K562 (cell line): Measurements from ENCODE around the gene REG3A. TPM values are rescaled to one million over a fixed set of nuclear protein-coding genes. Genes with fewer than 3 reads are reported as not detected.

Experiments used
- ATAC-seq: fragments of 200-7000 bp; cut with Tn5 transposase; 3 replicates; pipeline ENCODE4 v1.9.1; 2020; ENCODE audit warnings: moderate library complexity
- BruUV-seq: library from RNA; stranded (reverse); fragments of 400-500 nt; replicated peaks from 2 replicates; lab custom pipeline; 2021; lab: Mats Ljungman, UMichigan
- CTCF ChIA-PET: fragments of 300-600 bp; formaldehyde crosslinking; extraction: SDS; loops from one replicate; lab custom pipeline; 2021; ENCODE audit warnings: low intra/inter-chr PET ratio; lab: Yijun Ruan, JAX
- POLR2A ChIA-PET: fragments of 300-600, 350-650 bp; sonication (Branson Sonifier 250); formaldehyde crosslinking; extraction: SDS; loops from one replicate; lab custom pipeline; 2021; ENCODE audit warnings: antibody characterized with exemption, inconsistent platforms; lab: Yijun Ruan, JAX
- DNase-seq, 4 experiments: peaks; one replicate each; pipeline versions ENCODE4 v3.0.0 to v3.0.0-alpha.2; 2011 to 2018; ENCODE audit warnings: low spot score in 3 of 4, mixed read lengths in 3 of 4; ENCODE audit errors: extremely low read depth in 1 of 4
- FAIRE-seq: peaks from 2 replicates; lab custom pipeline; 2011; peaks lifted over from hg19 to GRCh38; lab: Jason Lieb, UNC
- H2AFZ ChIP-seq: 2 replicates; pipeline ENCODE4 v1.6.0; 2011; ENCODE audit warnings: low read depth, low read length, control low read depth, inconsistent platforms
- H3K27ac ChIP-seq: fragments of 200-600 bp; 3 replicates; pipeline ENCODE4 v1.8.0; 2011; ENCODE audit warnings: low read depth, mild to moderate bottlenecking, control low read depth, inconsistent platforms, low read length, moderate library complexity, mixed read lengths; ENCODE audit errors: extremely low read depth
- H3K27me3 ChIP-seq, 2 experiments: fragments of 300-600 bp in 1 of 2; 2 replicates in 1 of 2; 3 replicates in 1 of 2; pipeline versions ENCODE4 v1.6.0 to v1.8.0; 2011; ENCODE audit warnings: inconsistent platforms in 2 of 2, low read length in 2 of 2, mild to moderate bottlenecking in 1 of 2, mixed read lengths in 1 of 2, moderate library complexity in 1 of 2; ENCODE audit not compliant: control insufficient read depth in 2 of 2, insufficient read depth in 2 of 2
- H3K36me3 ChIP-seq: fragments of 300-600 bp; 3 replicates; pipeline ENCODE4 v1.8.0; 2011; ENCODE audit warnings: mild to moderate bottlenecking, low read length, inconsistent platforms; ENCODE audit not compliant: control insufficient read depth, insufficient read depth
- H3K4me1 ChIP-seq, 2 experiments: fragments of 200-600 bp in 1 of 2; replicated peaks in 1 of 2; 2 replicates in 1 of 2; 3 replicates in 1 of 2; pipeline versions ENCODE4 v1.5.1 to v1.8.0; 2011; ENCODE audit warnings: inconsistent platforms in 2 of 2, low read length in 2 of 2, mild to moderate bottlenecking in 1 of 2, mixed read lengths in 1 of 2, moderate library complexity in 1 of 2; ENCODE audit not compliant: control insufficient read depth in 2 of 2, insufficient read depth in 2 of 2
- H3K4me2 ChIP-seq: 2 replicates; pipeline ENCODE4 v1.6.1; 2011; ENCODE audit warnings: low read length, control low read depth, inconsistent platforms, mixed read lengths; ENCODE audit not compliant: insufficient read depth
- H3K4me3 ChIP-seq: fragments of 200-600 bp; sonication (generic), shearing (Covaris generic); 2 replicates; pipeline ENCODE4 v1.5.1; 2016; ENCODE audit warnings: control low read depth, inconsistent platforms
- H3K79me2 ChIP-seq: fragments of 200-600 bp; 3 replicates; pipeline ENCODE4 v1.8.0; 2011; ENCODE audit warnings: low read length, inconsistent platforms; ENCODE audit not compliant: control insufficient read depth, insufficient read depth
- H3K9ac ChIP-seq, 2 experiments: 2 replicates each; pipeline versions ENCODE4 v1.6.0 to v1.6.1; 2011; ENCODE audit warnings: low read depth in 2 of 2, low read length in 2 of 2, control low read depth in 1 of 2, inconsistent platforms in 1 of 2, mild to moderate bottlenecking in 1 of 2, mixed read lengths in 1 of 2; ENCODE audit not compliant: insufficient read depth in 1 of 2
- H3K9me1 ChIP-seq: one replicate; pipeline ENCODE4 v1.6.0; 2011; ENCODE audit warnings: inconsistent platforms, mild to moderate bottlenecking, low read length, moderate library complexity; ENCODE audit not compliant: control insufficient read depth, insufficient read depth
- H3K9me3 ChIP-seq: replicated peaks from 2 replicates; pipeline ENCODE4 v1.5.1; 2011; ENCODE audit warnings: low read depth, low read length, inconsistent platforms; ENCODE audit not compliant: control insufficient read depth, insufficient read depth
- H4K20me1 ChIP-seq: replicated peaks from 2 replicates; pipeline ENCODE4 v1.6.1; 2011; ENCODE audit warnings: low read length, inconsistent platforms, mixed read lengths; ENCODE audit not compliant: control insufficient read depth, insufficient read depth
- CBX8 ChIP-seq: fragments of 200-600 bp; sonication (generic); IDR thresholded peaks from 2 replicates; pipeline ENCODE4 v1.6.1; 2012; ENCODE audit warnings: borderline replicate concordance, mixed run types, low read depth, mild to moderate bottlenecking, moderate library complexity, mixed read lengths, low read length, control low read depth, inconsistent platforms; ENCODE audit not compliant: poor library complexity, severe bottlenecking; ENCODE audit errors: extremely low read depth
- CEBPB ChIP-seq: fragments of 450-650 bp; IDR thresholded peaks from 2 replicates; pipeline ENCODE4 v1.6.1; 2016; ENCODE audit warnings: missing genetic modification characterization, missing compliant biosample characterization
- DACH1 ChIP-seq: fragments of 450-650 bp; IDR thresholded peaks from 2 replicates; pipeline ENCODE4 v1.6.1; 2018; ENCODE audit not compliant: partially characterized antibody
- FOXK1 ChIP-seq: sonication (generic); formaldehyde crosslinking; IDR thresholded peaks from 2 replicates; pipeline ENCODE4 v1.8.0; 2022; ENCODE audit warnings: missing genetic modification reagents, mild to moderate bottlenecking, borderline replicate concordance
- FOXP1 ChIP-seq: sonication (generic); formaldehyde crosslinking; IDR thresholded peaks from 2 replicates; pipeline ENCODE4 v1.8.0; 2022; ENCODE audit warnings: mild to moderate bottlenecking, missing genetic modification reagents
- HMG20A ChIP-seq: fragments of 450-650 bp; formaldehyde crosslinking; conservative IDR thresholded peaks from 2 replicates; pipeline ENCODE4 v1.4.0; 2020; ENCODE audit warnings: mild to moderate bottlenecking, mixed read lengths
- HOXB6 ChIP-seq: fragments of 250-450 bp; sonication (Bioruptor Pico); IDR thresholded peaks from 2 replicates; pipeline ENCODE4 v1.5.1; 2022; ENCODE audit warnings: mild to moderate bottlenecking, borderline replicate concordance
- MYBL2 ChIP-seq, 2 experiments: fragments of 450-650 bp in 1 of 2; sonication (generic) in 1 of 2; formaldehyde crosslinking in 1 of 2; IDR thresholded peaks; 2 replicates each; pipeline versions ENCODE4 v1.6.1 to v1.8.1; 2017 to 2022; ENCODE audit warnings: borderline replicate concordance in 1 of 2, inconsistent platforms in 1 of 2, low read depth in 1 of 2, mild to moderate bottlenecking in 1 of 2, missing genetic modification reagents in 1 of 2, moderate library complexity in 1 of 2
- NFRKB ChIP-seq: fragments of 450-650 bp; IDR thresholded peaks from 2 replicates; pipeline ENCODE4 v1.6.1; 2016; ENCODE audit warnings: low read depth
- RFX1 ChIP-seq: fragments of 450-650 bp; IDR thresholded peaks from 2 replicates; pipeline ENCODE4 v1.6.1; 2016; ENCODE audit warnings: mild to moderate bottlenecking, moderate library complexity
- SLC30A9 ChIP-seq: fragments of 250-450 bp; sonication (Bioruptor Pico); IDR thresholded peaks from 2 replicates; pipeline ENCODE4 v1.8.0; 2022; ENCODE audit warnings: mild to moderate bottlenecking, moderate library complexity
- TAF15 ChIP-seq: fragments of 200-400 bp; formaldehyde crosslinking; IDR thresholded peaks from 2 replicates; pipeline ENCODE4 v1.6.1; 2017; ENCODE audit warnings: mild to moderate bottlenecking, low read depth, low read length, moderate library complexity
- ZNF3 ChIP-seq: fragments of 250-450 bp; sonication (Bioruptor Pico); IDR thresholded peaks from 2 replicates; pipeline ENCODE4 v1.5.0; 2021; ENCODE audit warnings: mild to moderate bottlenecking, moderate library complexity
- WGBS: fragments of 100-300 bp; shearing (Covaris generic); methylation state at CpG from one replicate; pipeline ENCODE4 v1.1.6; 2016; ENCODE audit warnings: low coverage, mixed read lengths; ENCODE audit not compliant: insufficient coverage; ENCODE audit errors: missing lambda C conversion rate; 5-methylcytosine and 5-hydroxymethylcytosine counted together
- in situ Hi-C: fragments of 300-500 bp; cut with MboI; formaldehyde crosslinking; loops from 4 replicates; pipeline ENCODE4 v1.15.0; 2018; ENCODE audit warnings: inconsistent platforms, mixed read lengths
- intact Hi-C: fragments of 100-400 bp; cut with micrococcal nuclease; formaldehyde crosslinking; loops from 2 replicates; pipeline ENCODE4 v1.14.2; 2022
- polyA plus RNA-seq, 8 experiments: library from polyadenylated mRNA; depleted of rRNA in 4 of 8; stranded (reverse) in 5 of 8; unstranded in 3 of 8; fragments of >200 nt; fragmentation: Nextera tagmentation in 2 of 8; fragmentation: Illumina TruSeq in 1 of 8; extraction: Ambion mirVana in 2 of 8; extraction: Trizol in 1 of 8; gene quantifications; 2 replicates each; pipeline versions ENCODE4 v1.2.1 to v1.2.3, GENCODE V29; 2011 to 2014; ENCODE audit warnings: inconsistent platforms in 1 of 8, missing spikeins in 1 of 8
- total RNA-seq, 7 experiments: library from RNA; depleted of rRNA in 6 of 7; stranded (reverse); fragments of >200 nt in 6 of 7; fragmentation: Illumina TruSeq in 2 of 7; extraction: Trizol in 2 of 7; gene quantifications; 2 replicates each; pipeline versions ENCODE4 v1.2.1 to v1.2.3, GENCODE V29; 2011 to 2021; ENCODE audit warnings: low replicate concordance in 1 of 7
- TF ChIP-seq, protein P1 (sequence below): fragments of 250-450 bp; sonication (Bioruptor Pico); IDR thresholded peaks from 2 replicates; pipeline ENCODE4 v1.5.0; 2021; ENCODE audit warnings: mild to moderate bottlenecking, borderline replicate concordance
- TF ChIP-seq, protein P2 (sequence below): sonication (generic); formaldehyde crosslinking; IDR thresholded peaks from 2 replicates; pipeline ENCODE4 v1.8.0; 2022; ENCODE audit warnings: mild to moderate bottlenecking, missing genetic modification reagents

REG3A gene
- total and polyA plus RNA-seq, 9 of the 15 experiments (the other 6 are each of a cell fraction or from before 2014, with no cell fraction given), result not detected

DNA sequence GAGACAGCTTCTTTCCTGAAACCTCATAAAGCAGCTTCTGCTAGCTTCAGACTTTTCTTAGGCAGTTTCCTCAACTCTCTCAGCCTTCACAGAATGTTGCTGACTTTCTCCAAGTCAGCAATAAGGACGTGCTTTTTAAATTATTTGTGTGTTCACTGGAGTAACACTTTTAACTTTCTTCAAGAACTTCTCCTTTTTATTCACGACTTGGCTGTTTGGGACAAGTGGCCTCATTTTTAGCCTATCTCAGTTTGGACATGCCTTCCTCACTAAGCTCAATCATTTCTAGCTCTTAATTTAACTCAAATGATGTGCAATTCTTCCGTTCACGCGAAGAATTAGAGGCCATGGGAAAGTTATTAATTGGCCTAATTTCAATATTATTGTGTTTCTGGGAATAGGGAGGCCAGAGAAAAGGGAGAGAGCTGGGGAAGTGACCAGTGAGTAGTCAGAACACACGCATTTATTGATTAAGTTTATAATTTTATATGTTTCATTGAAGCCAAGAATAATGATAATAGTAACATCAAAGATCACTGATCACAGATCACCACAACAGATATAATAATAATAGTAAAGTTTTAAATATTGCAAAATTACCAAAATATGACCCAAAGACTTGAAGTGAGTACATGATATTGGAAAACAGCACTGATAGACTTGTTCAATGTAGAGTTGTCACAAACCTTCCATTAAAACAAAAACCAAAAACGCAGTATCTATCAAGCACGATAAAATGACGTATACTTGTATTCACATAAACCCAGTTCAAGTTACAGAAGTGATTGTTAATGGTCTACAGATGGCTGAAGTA lies 34.4 kb downstream of the REG3A start:
- FAIRE-seq (no peak), ATAC-seq (no peak), DNase-seq (no peak)
- CTCF ChIA-PET, result no interaction called here
- intact Hi-C loops (no loop called here), in situ Hi-C loops (no loop called here)
- Histone ChIP-seq H3K27ac (no peak overlapping the region), H2AFZ (no peak overlapping the region), H3K9me1 (no peaks in the 10 kb centered on the region), H3K9me3 (no peaks in the 10 kb centered on the region), H3K9ac (no peak overlapping the region), H3K4me2 (no peak overlapping the region), H4K20me1 (no peaks in the 10 kb centered on the region), H3K79me2 (no peaks in the 10 kb centered on the region), H3K27me3 (no peaks in the 10 kb centered on the region), H3K4me3 (no peak overlapping the region), H3K36me3 (no peaks in the 10 kb centered on the region), H3K4me1 (no peaks in the 10 kb centered on the region)
- under 1% methylated on average over 9 of the region's 9 CpGs for WGBS
- BruUV-seq, result no TSS peak
- POLR2A ChIA-PET, result no interaction called here
- TF ChIP-seq, protein P1, sequence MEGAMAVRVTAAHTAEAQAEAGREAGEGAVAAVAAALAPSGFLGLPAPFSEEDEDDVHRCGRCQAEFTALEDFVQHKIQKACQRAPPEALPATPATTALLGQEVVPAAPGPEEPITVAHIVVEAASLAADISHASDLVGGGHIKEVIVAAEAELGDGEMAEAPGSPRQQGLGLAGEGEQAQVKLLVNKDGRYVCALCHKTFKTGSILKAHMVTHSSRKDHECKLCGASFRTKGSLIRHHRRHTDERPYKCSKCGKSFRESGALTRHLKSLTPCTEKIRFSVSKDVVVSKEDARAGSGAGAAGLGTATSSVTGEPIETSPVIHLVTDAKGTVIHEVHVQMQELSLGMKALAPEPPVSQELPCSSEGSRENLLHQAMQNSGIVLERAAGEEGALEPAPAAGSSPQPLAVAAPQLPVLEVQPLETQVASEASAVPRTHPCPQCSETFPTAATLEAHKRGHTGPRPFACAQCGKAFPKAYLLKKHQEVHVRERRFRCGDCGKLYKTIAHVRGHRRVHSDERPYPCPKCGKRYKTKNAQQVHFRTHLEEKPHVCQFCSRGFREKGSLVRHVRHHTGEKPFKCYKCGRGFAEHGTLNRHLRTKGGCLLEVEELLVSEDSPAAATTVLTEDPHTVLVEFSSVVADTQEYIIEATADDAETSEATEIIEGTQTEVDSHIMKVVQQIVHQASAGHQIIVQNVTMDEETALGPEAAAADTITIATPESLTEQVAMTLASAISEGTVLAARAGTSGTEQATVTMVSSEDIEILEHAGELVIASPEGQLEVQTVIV (CRISPR knock-in tag), result no peak
- TF ChIP-seq HMG20A (no peak), NFRKB (no peak), FOXK1 (no peak), RFX1 (no peak), CBX8 (no peak), CEBPB (tag) (no peak), TAF15 (no peak), DACH1 (no peak), SLC30A9 (CRISPR knock-in tag) (no peak), FOXP1 (CRISPR knock-in tag) (no peak), HOXB6 (CRISPR knock-in tag) (no peak), MYBL2 (IDR thresholded peaks at IDR 0.05; ENCODE audit: low read depth) (no peak), MYBL2 (CRISPR knock-in tag; IDR thresholded peaks at IDR 0.05; ENCODE audit: borderline replicate concordance) (no peak), ZNF3 (CRISPR knock-in tag) (no peak)
- TF ChIP-seq, protein P2, sequence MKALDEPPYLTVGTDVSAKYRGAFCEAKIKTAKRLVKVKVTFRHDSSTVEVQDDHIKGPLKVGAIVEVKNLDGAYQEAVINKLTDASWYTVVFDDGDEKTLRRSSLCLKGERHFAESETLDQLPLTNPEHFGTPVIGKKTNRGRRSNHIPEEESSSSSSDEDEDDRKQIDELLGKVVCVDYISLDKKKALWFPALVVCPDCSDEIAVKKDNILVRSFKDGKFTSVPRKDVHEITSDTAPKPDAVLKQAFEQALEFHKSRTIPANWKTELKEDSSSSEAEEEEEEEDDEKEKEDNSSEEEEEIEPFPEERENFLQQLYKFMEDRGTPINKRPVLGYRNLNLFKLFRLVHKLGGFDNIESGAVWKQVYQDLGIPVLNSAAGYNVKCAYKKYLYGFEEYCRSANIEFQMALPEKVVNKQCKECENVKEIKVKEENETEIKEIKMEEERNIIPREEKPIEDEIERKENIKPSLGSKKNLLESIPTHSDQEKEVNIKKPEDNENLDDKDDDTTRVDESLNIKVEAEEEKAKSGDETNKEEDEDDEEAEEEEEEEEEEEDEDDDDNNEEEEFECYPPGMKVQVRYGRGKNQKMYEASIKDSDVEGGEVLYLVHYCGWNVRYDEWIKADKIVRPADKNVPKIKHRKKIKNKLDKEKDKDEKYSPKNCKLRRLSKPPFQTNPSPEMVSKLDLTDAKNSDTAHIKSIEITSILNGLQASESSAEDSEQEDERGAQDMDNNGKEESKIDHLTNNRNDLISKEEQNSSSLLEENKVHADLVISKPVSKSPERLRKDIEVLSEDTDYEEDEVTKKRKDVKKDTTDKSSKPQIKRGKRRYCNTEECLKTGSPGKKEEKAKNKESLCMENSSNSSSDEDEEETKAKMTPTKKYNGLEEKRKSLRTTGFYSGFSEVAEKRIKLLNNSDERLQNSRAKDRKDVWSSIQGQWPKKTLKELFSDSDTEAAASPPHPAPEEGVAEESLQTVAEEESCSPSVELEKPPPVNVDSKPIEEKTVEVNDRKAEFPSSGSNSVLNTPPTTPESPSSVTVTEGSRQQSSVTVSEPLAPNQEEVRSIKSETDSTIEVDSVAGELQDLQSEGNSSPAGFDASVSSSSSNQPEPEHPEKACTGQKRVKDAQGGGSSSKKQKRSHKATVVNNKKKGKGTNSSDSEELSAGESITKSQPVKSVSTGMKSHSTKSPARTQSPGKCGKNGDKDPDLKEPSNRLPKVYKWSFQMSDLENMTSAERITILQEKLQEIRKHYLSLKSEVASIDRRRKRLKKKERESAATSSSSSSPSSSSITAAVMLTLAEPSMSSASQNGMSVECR (CRISPR knock-in tag), result no peak
